NCI-H748 (cell line): ENCODE results near the gene ERG.

Experiments
- DNase-seq: peaks from one replicate; lab custom pipeline; 2025; ENCODE audit not compliant: unreplicated experiment; lab: John Stamatoyannopoulos, UW

The ERG gene

GRCh38 chr21:38439426-38439825 lies 58.9 kb downstream of the ERG start:
- no peak for DNase-seq

GRCh38 chr21:38438462-38438893 lies 59.8 kb downstream of the ERG start:
- no peak for DNase-seq

GRCh38 chr21:38436341-38436740 lies 61.9 kb downstream of the ERG start:
- no peak for DNase-seq

- no peak for DNase-seq
These were observed 63.3 kb downstream of the ERG start for GRCh38 chr21:38434913-38435533.

DNA sequence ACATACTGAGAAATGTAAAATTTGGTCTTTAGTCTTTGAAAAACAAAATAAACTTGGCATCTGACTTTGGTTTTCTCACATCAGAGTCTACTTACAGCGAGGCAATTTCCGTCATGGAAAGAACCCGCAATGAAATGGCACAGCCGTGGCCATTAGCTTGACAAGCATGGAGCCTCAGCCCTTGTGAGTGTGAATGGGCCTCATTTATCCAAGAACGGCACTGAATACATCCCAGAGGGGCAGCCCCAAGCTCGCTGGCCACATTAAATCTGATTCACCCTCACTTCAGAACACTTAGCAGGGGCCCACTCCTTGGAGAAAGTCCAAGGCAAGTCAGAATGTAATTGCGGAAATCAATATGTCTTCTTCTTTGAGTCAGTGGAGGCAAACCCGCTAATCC lies 64.8 kb downstream of the ERG start:
- DNase-seq, result no peak

DNA sequence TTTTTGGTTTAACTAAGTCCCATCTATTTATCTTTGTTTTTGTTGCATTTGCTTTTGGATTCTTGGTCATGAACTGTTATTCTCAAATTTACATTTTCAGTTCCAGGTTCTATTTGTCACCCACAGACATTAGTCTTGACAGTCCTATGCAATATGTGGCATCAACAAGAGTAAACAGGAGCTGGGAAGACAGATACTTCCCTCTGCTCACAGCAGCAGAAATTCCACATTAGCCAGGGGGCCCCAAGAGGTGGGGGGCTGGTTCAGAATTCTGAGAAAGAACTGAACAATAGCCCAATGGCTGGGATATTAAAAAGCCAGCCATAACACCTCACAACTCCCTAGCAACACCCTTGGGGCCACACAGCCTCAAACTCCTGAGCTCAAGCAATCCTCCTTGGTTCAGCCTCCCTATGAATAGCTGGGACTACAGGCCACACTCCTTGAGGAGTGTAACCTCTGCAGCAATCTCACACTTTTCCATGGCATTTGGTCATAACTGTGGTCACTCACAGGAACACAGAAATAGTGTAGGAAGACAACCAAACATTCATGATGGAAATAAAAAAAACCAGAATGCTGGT lies 67.8 kb downstream of the ERG start:
- DNase-seq, result no peak

- no peak for DNase-seq
These were observed 69.3 kb downstream of the ERG start for GRCh38 chr21:38429011-38429410.

- DNase-seq, result no peak
These were observed 70.1 kb downstream of the ERG start for GRCh38 chr21:38428211-38428610.

DNA sequence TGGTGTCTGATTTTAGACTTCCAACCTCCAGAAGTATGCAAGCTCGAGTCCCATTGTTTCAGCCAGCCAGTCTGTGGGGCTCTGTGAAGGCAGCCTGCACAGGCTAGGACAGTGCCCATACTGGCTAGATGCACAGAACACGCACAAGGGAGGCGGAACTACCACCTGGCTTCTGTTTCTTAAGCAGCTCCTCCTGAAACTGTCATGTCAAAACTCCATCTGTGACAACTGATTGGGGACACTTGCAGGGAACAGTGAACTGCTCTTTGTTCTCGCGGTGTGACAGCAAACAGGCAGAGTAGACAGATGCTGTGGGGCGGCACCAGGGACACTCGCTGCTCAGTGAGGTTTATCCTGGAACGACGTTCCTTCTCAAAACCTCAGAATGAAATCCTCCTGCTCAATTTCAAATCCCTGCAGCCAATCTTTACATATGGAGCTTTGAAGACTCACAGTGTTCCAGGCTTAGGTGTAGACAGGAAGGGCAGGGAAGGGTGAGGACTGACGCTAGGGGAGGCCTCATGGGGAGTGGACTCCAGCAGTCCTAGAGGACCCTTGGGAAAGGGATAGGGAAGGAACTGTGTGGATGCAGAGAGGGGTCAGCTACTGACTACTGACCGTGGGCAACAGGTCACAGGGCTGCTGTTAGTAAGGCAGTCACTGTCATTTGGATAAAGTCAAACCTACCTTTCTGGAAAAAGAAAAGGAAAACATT lies 73.8 kb downstream of the ERG start:
- DNase-seq, result no peak

- no peak for DNase-seq
These were observed 76.2 kb downstream of the ERG start for GRCh38 chr21:38422082-38422481.

- no peak for DNase-seq
These were observed 78.1 kb downstream of the ERG start for GRCh38 chr21:38420140-38420539.

GRCh38 chr21:38417726-38418125 lies 80.6 kb downstream of the ERG start:
- DNase-seq, result no peak

- DNase-seq, result no peak
These were observed 81.5 kb downstream of the ERG start for GRCh38 chr21:38416791-38417190.

DNA sequence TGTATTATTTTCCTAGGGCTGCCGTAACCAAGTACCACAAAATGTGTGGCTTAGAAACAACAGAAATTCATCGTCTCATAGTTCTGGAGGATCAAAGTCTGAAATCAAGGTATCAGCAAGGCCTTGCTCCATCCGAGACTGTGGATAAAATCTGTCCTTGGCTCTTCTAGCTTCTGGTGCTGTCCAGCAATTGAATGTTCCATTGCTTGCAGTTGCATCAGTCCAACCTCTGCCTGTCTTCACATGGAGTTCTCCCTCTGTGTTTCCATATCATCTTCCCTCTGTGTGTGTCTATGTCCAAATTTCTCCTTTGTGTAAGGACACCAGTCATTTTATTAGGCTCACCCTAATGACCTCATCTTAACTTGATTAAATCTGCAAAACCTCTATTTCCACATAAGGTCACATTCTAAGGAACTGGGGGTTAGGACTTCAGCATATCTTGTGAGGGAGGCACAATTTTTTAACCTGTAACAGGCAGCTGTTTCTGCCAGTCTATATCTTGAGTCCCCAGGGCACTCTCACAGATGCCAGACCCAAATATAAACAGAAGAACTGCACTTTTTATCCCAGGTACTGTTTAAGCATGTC lies 84.2 kb downstream of the ERG start:
- no peak for DNase-seq

DNA sequence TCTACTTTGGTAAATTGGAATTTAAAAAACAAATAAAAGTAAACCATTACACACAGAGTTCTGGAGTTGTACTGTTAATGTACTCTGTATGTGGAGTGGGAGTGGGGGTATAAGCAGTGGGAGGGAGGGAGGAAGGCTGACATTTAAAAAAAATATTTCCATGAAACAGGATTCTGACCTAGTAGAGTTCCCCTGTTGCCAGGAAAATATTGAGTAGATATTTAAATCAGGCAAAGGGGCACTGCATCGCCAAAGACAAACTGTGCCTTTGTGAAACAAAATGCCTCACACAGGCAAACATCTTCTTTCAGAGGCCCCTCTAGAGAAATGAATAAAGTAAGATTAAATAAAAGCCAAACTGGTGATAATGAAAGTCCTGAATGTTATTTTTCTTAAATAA lies 87.8 kb downstream of the ERG start:
- DNase-seq, result no peak

DNA sequence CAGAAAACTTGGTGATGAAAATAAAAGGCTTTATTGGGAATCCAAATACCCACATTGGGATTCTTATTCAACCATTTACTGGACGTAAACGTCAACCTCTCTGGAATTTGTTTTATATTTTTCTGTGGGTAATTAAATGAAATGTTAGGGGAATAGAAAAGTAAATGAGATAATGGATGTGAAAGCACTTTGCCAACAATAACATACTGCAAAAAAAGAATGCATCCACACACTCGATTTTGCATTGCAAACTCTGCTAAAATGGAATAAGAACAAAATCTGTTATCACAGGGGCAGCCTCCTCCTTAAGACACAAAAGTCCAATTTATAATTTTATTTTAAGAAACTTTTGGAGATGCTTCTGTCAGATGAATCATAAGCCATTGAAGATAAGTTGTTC lies 88.4 kb downstream of the ERG start:
- no peak for DNase-seq

GRCh38 chr21:38404177-38404576 lies 94.1 kb downstream of the ERG start:
- no peak for DNase-seq

DNA sequence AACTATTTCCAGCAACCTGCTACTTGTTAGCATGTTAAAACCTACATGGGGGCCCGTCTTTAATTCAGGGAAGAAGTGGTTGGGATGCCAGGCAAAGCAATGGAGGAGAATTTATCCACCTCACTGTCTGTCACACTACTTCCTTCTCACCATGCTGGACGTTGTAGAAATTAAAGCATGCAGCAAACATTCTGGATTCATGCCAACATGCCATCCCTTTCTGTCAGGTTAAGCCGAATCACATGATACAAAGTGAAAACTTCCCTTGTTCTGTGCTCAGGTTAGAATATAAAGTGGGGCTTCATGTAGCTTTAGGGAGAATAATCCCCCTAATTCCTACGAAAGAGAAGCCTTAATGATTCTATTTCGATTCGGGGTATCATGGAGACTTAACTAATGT lies 95.5 kb downstream of the ERG start:
- DNase-seq, result no peak

- no peak for DNase-seq
These were observed 96.0 kb downstream of the ERG start for GRCh38 chr21:38402291-38402690.

DNA sequence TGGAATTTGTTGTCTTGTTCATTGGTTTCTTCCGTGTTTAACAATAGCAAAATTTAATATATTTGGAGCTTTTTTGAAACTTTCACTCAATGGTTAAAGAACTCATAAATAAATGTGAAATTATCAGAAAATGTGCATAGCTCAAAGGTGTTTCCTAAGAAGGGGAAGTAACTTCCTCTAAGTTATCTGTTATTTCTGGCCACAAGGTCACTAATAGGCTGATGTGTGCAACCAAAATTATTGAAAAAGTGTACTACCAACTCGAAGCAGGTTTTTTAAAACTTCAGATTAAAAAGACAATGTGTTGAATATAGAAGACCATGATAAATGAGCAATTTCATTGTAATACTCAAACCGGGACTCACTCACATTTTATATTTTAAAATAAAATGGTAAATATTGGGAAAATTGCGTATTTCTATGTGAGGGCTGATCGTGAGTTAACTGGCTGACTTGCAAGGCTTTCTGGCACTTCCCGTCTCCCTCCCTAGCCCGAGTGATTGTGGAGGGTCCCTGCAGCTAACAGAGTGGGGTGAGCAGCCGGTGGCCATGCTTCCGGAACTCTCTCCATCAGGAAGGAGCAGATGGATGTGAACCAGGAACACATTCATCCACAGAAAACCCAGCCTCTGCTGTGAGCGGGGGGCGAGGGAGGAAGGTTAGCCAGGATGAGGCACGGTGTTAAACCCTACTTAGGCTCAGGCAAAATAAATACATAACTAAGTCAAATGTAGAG lies 96.9 kb downstream of the ERG start:
- no peak for DNase-seq

DNA sequence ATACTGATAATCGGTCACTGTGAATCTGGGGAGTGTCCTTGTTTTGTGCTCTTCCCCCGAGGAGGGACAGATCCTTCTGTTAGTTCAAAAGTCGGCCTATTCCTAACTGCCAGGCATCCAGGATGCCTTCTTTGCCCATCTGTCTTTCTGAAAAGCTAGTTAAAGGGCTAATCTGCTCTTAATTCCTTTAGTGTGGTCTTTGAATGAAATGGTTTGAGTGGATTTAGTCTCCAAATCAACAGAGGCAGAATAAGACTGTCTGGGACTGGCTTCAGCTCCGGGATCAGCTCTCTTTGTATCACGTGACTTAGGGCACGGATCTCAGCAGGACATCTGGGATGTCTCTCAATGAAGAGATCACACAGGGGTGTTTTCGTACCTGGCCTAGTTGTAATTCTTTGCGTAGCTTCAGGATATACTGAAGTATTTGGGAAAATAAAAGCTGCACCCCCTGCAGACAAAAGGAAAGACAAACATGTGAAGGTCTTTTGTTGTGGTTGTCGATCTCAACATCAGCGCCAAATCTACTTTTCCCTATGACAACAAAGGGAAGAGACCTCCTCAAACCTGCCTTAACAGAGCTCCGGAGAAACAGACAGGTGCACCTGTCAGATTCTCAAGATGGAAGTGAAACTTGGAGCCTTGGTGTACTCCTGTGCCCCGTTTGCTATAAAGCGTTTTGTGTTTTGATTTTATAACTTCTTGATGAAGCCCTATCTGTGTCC lies 97.9 kb downstream of the ERG start:
- peak; percentile 7 for DNase-seq
